ENCODE data around the gene CASTOR1. TPM values are rescaled to one million over a fixed set of nuclear protein-coding genes. Genes with fewer than 3 reads are reported as not detected.
A peak's percentile ranks its signal among the peaks of the same experiment; 100 is the strongest.

The CASTOR1 gene
- total RNA-seq, 1 donor: 5.8 TPM

DNA sequence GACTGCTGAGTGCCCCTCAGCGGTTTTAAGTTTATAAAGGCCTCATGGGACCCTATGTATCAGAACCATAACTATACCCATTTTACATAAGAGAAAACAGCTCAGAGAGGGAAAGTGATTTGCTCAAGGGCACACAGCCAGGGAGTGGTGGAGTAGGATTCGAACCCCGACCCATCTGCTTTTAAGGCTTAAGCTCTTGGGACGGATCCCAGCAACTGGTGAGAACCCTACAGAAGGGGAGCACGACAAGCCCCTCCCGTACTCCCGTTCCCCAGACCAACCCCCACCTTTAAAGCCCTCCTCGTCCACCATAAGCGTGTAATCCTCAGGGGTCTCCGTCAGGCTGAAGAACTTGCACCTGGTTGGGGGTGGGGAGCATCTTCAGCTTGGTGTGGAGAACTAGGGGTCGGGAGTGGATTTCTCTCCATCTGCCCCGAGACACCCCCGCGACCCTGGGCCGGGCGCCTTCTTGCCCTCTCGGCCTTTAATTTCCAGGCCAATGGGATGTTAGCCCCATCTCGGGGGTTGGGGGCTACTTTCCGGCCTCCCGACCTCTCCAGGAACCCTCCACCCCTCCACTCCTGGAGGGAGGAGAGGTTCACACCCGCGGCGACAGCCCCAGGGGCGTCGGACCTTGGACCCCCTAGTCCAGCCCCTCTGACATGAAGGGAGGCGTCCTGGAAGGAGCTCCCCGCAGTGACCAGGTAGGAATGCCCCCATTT is 725 bp downstream of the CASTOR1 start:
- peak overlapping the region; percentile 84 for H3K4me2 ChIP-seq (ENCODE audit: insufficient read depth, low read length)
- H2AFZ ChIP-seq (ENCODE audit: low read length): peak overlapping the region; percentile 5
- H4K20me1 ChIP-seq (ENCODE audit: insufficient read depth, low read length): peaks cover 16% of the 10 kb centered on the region
- DNase-seq (ENCODE audit: insufficient read length, low spot score, missing footprints): peak; percentile 45
- peak overlapping the region; percentile 48 for H3K27ac ChIP-seq (ENCODE audit: low read depth, low read length)
- no peaks in the 10 kb centered on the region for H3K27me3 ChIP-seq (ENCODE audit: insufficient read depth, low read length)
- H3K4me3 ChIP-seq (ENCODE audit: insufficient read depth, low read length): peak overlapping the region; percentile 90
- H3K9me3 ChIP-seq (ENCODE audit: low read depth, low read length): no peaks in the 10 kb centered on the region
- H3K36me3 ChIP-seq (ENCODE audit: insufficient read depth, low read length): peaks cover 16% of the 10 kb centered on the region
- H3K79me2 ChIP-seq (ENCODE audit: insufficient read depth, low read length): no peaks in the 10 kb centered on the region
- peaks cover 27% of the 10 kb centered on the region for H3K4me1 ChIP-seq (ENCODE audit: insufficient read depth, low read length)
- TF ChIP-seq, protein P1, sequence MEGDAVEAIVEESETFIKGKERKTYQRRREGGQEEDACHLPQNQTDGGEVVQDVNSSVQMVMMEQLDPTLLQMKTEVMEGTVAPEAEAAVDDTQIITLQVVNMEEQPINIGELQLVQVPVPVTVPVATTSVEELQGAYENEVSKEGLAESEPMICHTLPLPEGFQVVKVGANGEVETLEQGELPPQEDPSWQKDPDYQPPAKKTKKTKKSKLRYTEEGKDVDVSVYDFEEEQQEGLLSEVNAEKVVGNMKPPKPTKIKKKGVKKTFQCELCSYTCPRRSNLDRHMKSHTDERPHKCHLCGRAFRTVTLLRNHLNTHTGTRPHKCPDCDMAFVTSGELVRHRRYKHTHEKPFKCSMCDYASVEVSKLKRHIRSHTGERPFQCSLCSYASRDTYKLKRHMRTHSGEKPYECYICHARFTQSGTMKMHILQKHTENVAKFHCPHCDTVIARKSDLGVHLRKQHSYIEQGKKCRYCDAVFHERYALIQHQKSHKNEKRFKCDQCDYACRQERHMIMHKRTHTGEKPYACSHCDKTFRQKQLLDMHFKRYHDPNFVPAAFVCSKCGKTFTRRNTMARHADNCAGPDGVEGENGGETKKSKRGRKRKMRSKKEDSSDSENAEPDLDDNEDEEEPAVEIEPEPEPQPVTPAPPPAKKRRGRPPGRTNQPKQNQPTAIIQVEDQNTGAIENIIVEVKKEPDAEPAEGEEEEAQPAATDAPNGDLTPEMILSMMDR (IDR thresholded peaks at IDR 0.05; ENCODE audit: extremely low read depth, low read depth, low read length): no peak

DNA sequence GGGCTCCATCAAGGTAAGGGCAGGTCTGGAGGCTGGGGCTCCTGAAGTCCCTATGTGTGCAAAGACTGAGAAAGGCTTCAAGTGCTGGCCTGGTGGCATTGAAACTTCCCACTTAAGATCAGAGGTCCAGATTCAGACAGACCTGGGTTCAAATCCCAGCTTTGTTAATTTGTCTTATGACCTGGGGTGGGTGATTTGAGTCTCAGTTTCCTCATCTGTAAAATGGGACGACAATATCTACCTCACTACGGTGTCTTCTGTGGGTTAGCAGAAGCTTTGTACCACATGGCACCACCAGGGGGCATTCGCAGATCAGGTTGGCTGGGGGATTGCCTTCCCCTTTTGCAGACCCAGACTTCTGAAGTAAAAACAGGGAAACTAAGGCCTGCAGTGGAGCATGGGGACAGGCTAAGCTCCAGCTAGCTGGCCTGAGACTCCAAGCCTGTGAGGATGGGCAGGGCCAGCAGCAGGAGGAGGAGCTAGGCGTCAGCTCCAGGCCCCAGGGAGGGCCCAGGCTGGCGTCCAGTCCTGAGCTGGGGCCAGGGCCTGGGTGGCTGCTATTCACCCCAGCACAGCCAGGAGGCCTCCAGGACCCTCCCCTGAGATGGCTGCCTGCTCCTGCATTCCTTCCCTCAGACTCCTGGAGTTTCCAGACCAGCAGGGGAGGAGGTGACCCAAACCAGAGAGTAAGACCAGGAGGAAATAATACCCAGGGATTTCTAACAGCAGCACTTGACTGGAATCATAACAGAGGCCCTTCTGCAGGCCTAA is 1.5 kb downstream of the CASTOR1 start:
- Histone ChIP-seq H3K4me2 (ENCODE audit: insufficient read depth, low read length) (peak overlapping the region; percentile 84), H2AFZ (ENCODE audit: low read length) (no peak overlapping the region), H3K27me3 (ENCODE audit: insufficient read depth, low read length) (no peaks in the 10 kb centered on the region), H3K4me3 (ENCODE audit: insufficient read depth, low read length) (peak overlapping the region; percentile 90), H4K20me1 (ENCODE audit: insufficient read depth, low read length) (peaks cover 16% of the 10 kb centered on the region), H3K9me3 (ENCODE audit: low read depth, low read length) (no peaks in the 10 kb centered on the region), H3K36me3 (ENCODE audit: insufficient read depth, low read length) (peaks cover 9% of the 10 kb centered on the region), H3K27ac (ENCODE audit: low read depth, low read length) (peak overlapping the region; percentile 48), H3K79me2 (ENCODE audit: insufficient read depth, low read length) (no peaks in the 10 kb centered on the region), H3K4me1 (ENCODE audit: insufficient read depth, low read length) (peaks cover 27% of the 10 kb centered on the region)
- DNase-seq (ENCODE audit: insufficient read length, low spot score, missing footprints): peak; percentile 99
- TF ChIP-seq, protein P1 (IDR thresholded peaks at IDR 0.05; ENCODE audit: extremely low read depth, low read depth, low read length): peak; percentile 76

DNA sequence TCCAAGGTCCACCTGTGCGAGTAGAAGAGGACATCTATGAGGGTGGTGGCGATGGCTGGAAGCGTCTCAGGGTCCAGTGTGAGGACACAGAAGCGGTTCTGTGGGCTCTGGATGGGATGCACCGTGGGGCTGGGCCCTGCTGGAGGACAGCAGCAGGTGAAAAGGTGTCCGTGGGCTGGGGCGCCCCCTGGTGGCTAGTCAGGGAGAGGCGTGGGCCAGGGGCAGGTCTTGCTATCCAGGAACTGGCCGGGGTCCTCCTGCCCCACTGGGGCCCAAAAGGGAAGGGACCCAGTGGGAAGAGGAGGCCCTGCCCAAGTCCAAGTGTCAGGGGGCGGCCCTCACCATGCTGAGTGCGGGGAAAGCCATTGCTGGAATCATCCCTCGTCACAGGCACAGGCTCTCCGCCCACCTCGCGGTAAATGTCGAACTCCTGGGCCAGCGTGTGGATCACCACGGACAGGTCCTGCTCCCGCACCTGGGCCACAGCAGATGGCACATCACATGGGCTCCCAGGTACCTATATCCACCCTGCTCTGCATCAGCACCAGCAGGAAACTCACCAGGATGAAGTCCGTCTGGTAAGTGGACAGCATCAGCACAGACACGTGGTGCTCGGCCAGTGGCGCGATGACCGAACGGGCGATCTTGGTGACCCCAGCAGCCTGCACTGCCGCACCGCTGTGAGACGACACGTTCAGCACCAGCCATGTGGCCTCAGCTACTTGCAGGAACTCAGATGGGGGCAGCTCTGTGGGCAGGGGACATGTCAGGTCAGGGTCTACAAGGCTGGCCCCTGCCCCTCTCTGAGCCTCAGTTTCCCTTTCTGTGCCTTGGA is 2.3 kb downstream of the CASTOR1 start:
- H3K4me2 ChIP-seq (ENCODE audit: insufficient read depth, low read length): no peak overlapping the region
- peak; percentile 89 for DNase-seq (ENCODE audit: insufficient read length, low spot score, missing footprints)
- H3K4me1 ChIP-seq (ENCODE audit: insufficient read depth, low read length): peaks cover 27% of the 10 kb centered on the region
- H2AFZ ChIP-seq (ENCODE audit: low read length): no peak overlapping the region
- H3K9me3 ChIP-seq (ENCODE audit: low read depth, low read length): no peaks in the 10 kb centered on the region
- no peak overlapping the region for H3K4me3 ChIP-seq (ENCODE audit: insufficient read depth, low read length)
- TF ChIP-seq, protein P1 (IDR thresholded peaks at IDR 0.05; ENCODE audit: extremely low read depth, low read depth, low read length): peak; percentile 78
- peaks cover 16% of the 10 kb centered on the region for H4K20me1 ChIP-seq (ENCODE audit: insufficient read depth, low read length)
- H3K79me2 ChIP-seq (ENCODE audit: insufficient read depth, low read length): no peaks in the 10 kb centered on the region
- H3K36me3 ChIP-seq (ENCODE audit: insufficient read depth, low read length): peaks cover 1% of the 10 kb centered on the region
- no peak overlapping the region for H3K27ac ChIP-seq (ENCODE audit: low read depth, low read length)
- no peaks in the 10 kb centered on the region for H3K27me3 ChIP-seq (ENCODE audit: insufficient read depth, low read length)
